ENCODE results near the gene NPHP1. TPM values are rescaled to one million over a fixed set of nuclear protein-coding genes. Genes with fewer than 3 reads are reported as not detected.
"Not testable (repeated sequence)": the region's sequence is repeated elsewhere in the genome, so short reads cannot be mapped to it uniquely, and the experiment has no call there.

Gene NPHP1
- total RNA-seq, 2 experiments from 2014 or later, result 1.6 to 1.9 TPM

DNA sequence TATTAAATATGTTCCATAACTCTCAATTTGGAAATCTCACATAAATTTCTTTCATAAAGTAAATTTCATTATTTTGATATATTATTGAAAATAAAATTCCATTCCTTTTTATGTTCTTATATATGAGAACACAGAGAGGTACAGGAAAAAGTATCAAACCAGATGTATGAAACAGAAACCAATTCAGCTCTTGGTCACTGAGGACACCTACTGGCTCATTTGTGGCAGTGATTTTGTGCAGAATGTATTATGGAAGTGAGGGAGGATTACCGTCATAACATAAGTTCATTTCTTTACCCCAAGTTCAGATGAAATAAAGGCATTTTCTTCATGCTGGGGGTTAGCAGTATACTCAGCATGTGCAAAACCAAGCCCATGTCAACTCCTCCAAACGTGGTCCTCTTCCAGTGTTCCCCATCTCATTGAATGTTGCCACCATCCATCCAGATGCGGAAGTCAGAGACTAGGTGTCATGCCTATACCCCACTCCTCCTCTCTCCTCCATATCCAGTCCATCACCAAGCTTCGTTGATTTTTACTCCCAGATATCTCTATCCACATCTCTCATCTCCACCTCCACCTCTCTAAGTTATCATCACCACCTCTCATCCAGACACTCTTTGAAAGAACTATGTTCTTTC is 47.5 kb downstream of the NPHP1 start:
- DNase-seq, result no peak
- H3K27ac Mint-ChIP-seq, result no peak overlapping the region
- H3K36me3 Mint-ChIP-seq, result peaks cover 10% of the 10 kb centered on the region
- H3K4me3 Mint-ChIP-seq, result no peak overlapping the region
- no peaks in the 10 kb centered on the region for H3K27me3 Mint-ChIP-seq
- peaks cover 4% of the 10 kb centered on the region for H3K4me1 Mint-ChIP-seq
- H3K9me3 Mint-ChIP-seq, result peaks cover 10% of the 10 kb centered on the region

DNA sequence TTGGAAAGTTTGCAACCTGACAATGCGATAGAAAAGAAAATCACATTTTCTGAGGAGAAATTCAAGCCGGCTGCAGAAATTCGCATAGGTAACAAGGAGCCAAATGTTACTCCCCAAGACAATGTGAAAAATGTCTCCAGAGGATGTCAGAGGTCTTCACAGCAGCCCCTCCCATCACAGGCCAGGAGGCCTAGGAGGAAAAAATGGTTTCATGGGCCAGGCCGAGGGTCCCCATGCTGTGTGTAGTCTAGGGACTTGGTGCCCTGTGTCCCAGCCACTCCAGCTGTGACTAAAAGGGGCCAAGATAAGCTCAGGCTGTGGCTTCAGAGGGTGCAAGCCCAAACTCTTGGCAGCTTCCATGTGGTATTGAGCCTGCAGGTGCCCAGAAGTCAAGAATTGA is 50.0 kb downstream of the NPHP1 start:
- not testable (repeated sequence) for H3K27me3 Mint-ChIP-seq, H3K36me3 Mint-ChIP-seq, DNase-seq, H3K4me3 Mint-ChIP-seq, H3K27ac Mint-ChIP-seq, H3K9me3 Mint-ChIP-seq, H3K4me1 Mint-ChIP-seq

DNA sequence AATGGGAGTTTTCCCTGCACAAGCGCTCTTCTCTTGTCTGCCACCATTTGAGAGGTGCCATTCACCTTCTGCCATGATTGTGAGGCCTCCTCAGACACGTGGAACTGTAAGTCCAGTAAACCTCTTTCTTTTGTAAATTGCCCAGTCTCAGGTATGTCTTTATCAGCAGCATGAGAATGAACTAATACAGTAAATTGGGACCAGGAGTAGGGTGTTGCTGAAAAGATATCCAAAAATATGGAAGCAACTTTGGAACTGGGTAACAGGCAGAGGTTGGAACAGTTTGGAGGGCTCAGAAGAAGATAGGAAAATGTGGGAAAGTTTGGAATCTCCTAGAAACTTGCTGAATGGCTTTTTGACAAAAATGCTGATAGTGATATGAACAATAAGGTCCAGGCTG is 50.6 kb downstream of the NPHP1 start:
- not testable (repeated sequence) for DNase-seq, H3K4me3 Mint-ChIP-seq, H3K27ac Mint-ChIP-seq, H3K36me3 Mint-ChIP-seq, H3K27me3 Mint-ChIP-seq, H3K9me3 Mint-ChIP-seq
- H3K4me1 Mint-ChIP-seq, result peaks cover 14% of the 10 kb centered on the region

DNA sequence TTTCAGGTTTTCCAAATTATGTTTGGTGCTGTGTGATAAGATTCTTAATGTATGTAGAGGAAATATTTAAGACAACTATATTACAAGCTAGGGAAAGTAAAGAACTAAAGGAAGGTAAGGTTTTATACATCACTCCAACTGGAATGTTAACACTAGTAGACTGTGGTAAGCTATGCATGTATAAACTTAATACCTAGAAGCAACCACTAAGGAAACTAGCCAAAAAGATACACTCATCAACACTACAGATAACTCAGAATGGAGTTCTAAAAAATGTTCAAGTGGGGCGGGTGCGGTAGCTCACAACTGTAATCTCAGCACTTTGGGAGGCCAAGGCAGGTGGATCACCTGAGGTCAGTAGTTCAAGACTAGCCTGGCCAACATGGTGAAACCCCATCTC is 51.4 kb downstream of the NPHP1 start:
- Mint-ChIP-seq H3K9me3 (peaks cover 12% of the 10 kb centered on the region), H3K4me3 (no peak overlapping the region), H3K4me1 (peaks cover 15% of the 10 kb centered on the region), H3K27me3 (no peaks in the 10 kb centered on the region), H3K36me3 (peaks cover 12% of the 10 kb centered on the region), H3K27ac (no peak overlapping the region)
- no peak for DNase-seq

DNA sequence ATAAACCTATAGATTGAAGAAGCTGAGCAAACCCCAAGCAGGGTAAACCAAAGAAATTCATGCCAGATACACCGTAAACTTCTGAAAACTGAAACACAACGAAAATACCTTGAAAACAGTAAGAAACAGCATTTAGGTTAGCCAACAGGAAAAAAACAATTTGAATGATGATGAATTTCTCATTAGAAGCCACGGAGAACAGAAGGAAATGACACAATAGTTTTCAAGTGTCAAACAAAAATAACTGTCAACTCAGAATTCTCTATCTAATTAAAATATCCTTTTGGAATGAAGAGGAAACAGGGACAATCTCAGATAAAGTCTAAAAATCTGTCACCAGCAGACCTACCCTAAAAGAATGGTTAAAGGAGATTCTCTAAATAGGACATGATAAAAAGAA is 51.9 kb downstream of the NPHP1 start:
- DNase-seq, result no peak
- Mint-ChIP-seq H3K4me3 (no peak overlapping the region), H3K9me3 (peaks cover 13% of the 10 kb centered on the region), H3K27me3 (no peaks in the 10 kb centered on the region), H3K4me1 (peaks cover 15% of the 10 kb centered on the region), H3K27ac (no peak overlapping the region), H3K36me3 (peaks cover 14% of the 10 kb centered on the region)

DNA sequence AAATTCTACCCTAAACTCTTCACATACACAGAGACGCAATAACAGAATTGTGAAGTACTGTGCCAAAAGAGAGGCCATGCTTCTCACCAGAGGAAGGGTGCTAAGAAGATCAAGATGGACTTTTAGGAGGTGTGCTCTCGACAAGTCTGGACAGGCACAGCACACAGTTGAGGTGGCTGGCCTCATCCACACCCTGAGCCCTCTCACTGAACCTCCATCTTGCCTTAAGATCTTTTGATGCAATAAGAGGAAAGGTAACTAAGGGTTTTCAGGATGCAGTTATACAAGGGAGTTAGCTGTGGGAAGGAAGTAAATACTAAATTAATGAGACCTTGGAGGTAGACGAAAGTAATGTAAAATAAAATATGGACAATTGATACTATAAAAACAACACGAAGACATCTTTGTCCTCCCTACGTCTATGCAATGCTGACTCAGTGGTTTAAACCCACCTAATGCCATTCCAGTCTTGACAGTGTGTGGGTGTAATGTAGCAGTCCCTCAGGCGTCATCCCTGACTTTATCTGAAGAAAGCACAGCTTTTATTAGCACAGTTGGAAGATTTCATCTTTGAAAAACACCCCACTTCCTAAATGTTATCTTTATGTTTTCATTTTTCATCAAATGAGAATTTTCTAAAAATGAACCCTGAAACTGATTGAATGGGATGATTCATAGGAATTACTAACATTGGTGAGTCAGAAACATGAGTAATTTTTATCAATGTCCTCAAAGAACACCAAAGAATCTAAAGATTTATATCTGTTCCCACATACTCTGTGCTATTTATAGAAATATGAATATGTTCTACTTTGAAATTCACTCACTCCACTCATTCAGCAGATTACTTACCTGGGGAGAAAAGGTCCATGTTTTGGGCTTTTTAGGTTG is 55.2 kb downstream of the NPHP1 start:
- no peak for DNase-seq
- Mint-ChIP-seq H3K27ac (peak overlapping the region; percentile 85), H3K4me3 (peak overlapping the region; percentile 12), H3K36me3 (peaks cover 12% of the 10 kb centered on the region), H3K4me1 (peaks cover 12% of the 10 kb centered on the region), H3K27me3 (no peaks in the 10 kb centered on the region), H3K9me3 (peaks cover 10% of the 10 kb centered on the region)

DNA sequence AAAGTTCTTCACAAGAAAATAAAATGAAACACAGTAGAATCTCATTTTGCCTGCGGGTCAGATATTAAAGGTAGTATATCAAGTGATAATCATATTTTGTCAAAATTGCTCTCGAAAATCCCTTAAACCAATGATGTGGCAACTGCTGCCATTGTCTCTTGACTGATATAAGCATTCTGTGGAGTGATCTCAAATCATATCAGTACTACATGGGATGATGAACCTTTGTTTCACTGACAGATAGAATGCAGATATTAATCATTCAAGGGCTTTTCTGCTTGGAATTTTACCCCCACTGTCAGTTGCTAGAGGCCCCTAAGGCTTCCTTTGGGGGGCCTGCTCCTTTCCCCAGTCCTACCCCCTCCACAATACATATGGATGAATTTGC is 57.9 kb downstream of the NPHP1 start:
- H3K4me3 Mint-ChIP-seq, result no peak overlapping the region
- no peak overlapping the region for H3K27ac Mint-ChIP-seq
- peaks cover 5% of the 10 kb centered on the region for H3K36me3 Mint-ChIP-seq
- no peaks in the 10 kb centered on the region for H3K27me3 Mint-ChIP-seq
- peaks cover 4% of the 10 kb centered on the region for H3K9me3 Mint-ChIP-seq
- H3K4me1 Mint-ChIP-seq, result peaks cover 12% of the 10 kb centered on the region
- DNase-seq, result no peak

DNA sequence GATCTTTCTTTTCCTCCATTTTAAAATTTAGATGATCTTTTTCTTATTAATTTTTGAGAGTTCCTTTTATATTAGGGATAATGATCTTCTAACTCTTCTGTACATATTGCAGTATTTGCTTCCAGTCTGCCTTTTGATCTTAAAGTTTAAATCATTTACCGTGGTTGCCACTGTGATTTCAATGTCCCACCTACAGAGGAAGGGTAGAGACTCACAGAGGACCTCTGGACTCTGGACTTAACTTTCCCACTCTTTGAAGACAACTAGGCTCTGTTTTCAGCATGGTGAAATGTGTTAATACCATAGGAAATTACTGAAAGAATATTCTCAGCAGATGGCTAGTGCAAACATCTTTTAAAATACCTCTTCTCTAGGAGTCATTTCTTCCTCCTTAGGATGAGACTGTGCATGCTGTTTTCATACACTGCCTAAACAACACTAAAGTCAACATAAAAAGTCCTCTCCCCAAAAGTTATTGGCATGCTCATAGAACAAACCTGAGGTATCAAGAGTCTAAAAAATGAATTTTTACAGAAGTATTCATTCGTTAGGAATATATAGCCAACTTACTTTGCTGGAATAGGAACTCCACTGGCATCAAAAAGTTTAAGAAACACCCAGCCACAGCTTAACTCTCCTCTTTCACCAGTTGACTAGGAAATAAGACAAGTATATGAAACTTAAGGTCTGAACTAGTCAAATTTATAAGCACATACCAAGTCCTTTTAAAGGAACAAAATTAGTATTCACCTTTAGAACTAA is 58.4 kb downstream of the NPHP1 start:
- peaks cover 4% of the 10 kb centered on the region for H3K9me3 Mint-ChIP-seq
- H3K4me3 Mint-ChIP-seq, result no peak overlapping the region
- peaks cover 5% of the 10 kb centered on the region for H3K36me3 Mint-ChIP-seq
- peaks cover 12% of the 10 kb centered on the region for H3K4me1 Mint-ChIP-seq
- H3K27ac Mint-ChIP-seq, result no peak overlapping the region
- DNase-seq, result no peak
- H3K27me3 Mint-ChIP-seq, result no peaks in the 10 kb centered on the region

DNA sequence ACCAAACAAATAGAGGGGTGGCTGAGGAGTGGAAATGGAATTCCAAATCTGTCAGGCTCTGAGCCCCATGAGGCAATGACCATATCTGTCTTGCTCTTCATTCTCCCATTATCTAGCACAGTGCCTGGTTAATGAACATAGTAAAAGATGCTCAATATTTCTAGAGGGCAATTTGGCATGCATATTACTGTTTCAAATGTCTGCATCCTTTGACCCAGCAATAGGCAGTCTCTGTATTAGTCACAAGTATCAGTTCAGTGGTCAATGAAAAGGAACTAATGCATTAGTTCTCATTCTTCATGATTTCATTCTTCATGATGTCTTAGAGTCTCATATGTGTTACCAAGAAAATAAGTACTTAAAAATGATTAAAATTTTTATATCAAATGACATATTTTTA is 60.8 kb downstream of the NPHP1 start:
- H3K9me3 Mint-ChIP-seq, result peaks cover 4% of the 10 kb centered on the region
- no peaks in the 10 kb centered on the region for H3K4me1 Mint-ChIP-seq
- H3K36me3 Mint-ChIP-seq, result peaks cover 5% of the 10 kb centered on the region
- no peaks in the 10 kb centered on the region for H3K27me3 Mint-ChIP-seq
- no peak overlapping the region for H3K27ac Mint-ChIP-seq
- H3K4me3 Mint-ChIP-seq, result no peak overlapping the region
- DNase-seq, result no peak

DNA sequence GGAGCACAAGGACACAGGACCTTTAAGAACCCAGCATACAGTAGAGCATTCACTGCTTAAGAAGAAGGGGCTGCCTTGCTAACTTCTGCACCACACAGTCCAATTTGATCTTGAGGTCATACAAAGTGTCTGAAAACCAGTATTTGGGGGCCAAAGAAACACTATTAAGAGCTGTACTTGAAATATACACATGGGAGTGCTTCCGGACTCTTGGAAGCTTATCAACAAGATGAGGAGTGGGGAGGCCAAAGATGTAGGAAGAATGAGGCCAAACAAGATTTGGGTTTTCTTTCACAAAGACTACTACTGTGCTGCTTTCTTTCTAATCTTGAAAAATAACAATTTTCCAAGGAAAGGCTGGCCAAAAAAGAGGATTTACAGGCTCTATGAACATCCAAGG is 64.4 kb downstream of the NPHP1 start:
- peaks cover 2% of the 10 kb centered on the region for H3K9me3 Mint-ChIP-seq
- no peaks in the 10 kb centered on the region for H3K4me1 Mint-ChIP-seq
- no peak overlapping the region for H3K4me3 Mint-ChIP-seq
- no peak for DNase-seq
- H3K36me3 Mint-ChIP-seq, result no peaks in the 10 kb centered on the region
- H3K27ac Mint-ChIP-seq, result no peak overlapping the region
- H3K27me3 Mint-ChIP-seq, result no peaks in the 10 kb centered on the region

DNA sequence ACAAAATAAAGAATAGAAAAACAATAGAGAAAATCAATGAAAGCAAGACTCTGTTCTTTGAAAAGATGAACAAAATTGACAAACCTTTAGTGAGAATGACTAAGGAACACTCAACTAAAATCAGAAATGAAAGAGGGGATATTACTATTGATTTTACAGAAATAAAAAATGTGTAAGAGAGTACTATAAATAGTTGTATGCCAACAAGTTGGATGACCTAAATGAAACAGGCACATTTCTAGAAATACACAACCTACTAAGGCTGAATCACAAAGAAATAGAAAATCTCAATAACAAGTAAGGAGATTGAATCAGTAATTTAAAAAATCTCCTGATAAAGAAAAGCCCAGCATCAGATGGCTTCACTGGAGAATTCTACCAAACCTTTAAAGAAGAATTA is 70.8 kb downstream of the NPHP1 start:
- Mint-ChIP-seq H3K27me3 (no peaks in the 10 kb centered on the region), H3K4me3 (no peak overlapping the region), H3K36me3 (peaks cover 8% of the 10 kb centered on the region), H3K9me3 (peaks cover 13% of the 10 kb centered on the region), H3K27ac (no peak overlapping the region), H3K4me1 (peaks cover 3% of the 10 kb centered on the region)
- DNase-seq, result no peak

DNA sequence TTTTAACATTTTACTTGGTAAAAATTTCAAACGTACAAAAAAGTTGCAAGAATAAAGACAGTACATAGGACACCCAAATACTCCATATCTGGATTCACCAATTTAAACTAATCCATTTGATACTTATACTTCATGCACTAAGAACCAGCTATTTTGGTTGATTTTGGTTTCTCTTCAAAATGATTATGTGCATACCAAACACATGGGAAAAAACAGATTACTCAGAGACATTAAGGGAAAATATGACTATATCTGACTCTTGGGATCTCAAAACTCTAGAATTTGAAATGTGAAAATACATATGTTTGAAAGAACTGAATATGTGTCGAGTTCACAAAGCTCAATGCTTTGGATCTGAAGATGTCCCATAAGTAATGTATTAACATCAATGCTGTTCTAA is 73.6 kb downstream of the NPHP1 start:
- peaks cover 8% of the 10 kb centered on the region for H3K36me3 Mint-ChIP-seq
- peaks cover 11% of the 10 kb centered on the region for H3K9me3 Mint-ChIP-seq
- no peak overlapping the region for H3K4me3 Mint-ChIP-seq
- no peaks in the 10 kb centered on the region for H3K27me3 Mint-ChIP-seq
- no peak overlapping the region for H3K27ac Mint-ChIP-seq
- H3K4me1 Mint-ChIP-seq, result peaks cover 3% of the 10 kb centered on the region
- DNase-seq, result no peak

DNA sequence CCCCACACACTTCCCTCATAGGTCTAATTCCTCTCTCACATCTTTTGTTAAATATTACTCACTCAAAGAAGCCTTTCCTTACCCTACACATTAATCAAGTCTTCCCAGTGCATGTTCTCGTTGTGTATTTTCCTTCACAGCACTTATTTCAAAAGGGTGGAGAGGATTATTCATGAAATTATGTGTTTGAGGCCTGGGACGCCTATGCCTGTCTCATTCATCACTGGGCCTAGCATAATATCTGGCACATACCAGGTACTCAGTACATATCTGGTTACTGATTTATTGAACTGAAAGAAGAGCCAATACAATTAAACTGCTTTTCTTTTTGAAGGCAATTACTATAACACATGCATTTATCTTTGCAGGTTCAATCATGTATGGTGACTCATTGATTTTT is 74.1 kb downstream of the NPHP1 start:
- no peaks in the 10 kb centered on the region for H3K27me3 Mint-ChIP-seq

DNA sequence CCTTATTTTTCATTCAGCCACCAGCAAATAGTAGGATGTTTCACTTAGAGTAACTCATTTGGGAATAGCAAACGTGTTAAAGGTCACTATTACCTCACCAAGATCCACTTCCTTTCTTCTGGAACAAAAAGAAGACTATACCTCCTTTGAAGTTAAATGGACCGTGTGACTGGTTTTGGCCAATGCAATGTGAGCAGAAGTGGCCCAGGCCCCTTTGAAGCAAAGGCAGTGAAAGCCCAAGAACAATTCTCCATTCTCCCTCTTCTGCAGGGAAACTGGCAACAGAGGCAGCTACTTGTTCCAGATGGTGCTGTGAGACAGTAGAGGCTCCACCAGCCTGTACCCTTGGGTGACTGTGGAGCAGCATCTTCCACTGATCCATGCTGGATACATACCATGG is 77.9 kb downstream of the NPHP1 start:
- Mint-ChIP-seq H3K9me3 (no peaks in the 10 kb centered on the region), H3K4me1 (peaks cover 3% of the 10 kb centered on the region), H3K27me3 (no peaks in the 10 kb centered on the region), H3K4me3 (no peak overlapping the region), H3K36me3 (no peaks in the 10 kb centered on the region), H3K27ac (no peak overlapping the region)
- DNase-seq, result no peak

More for the DNA sequence above, 74.1 kb downstream of the NPHP1 start:
- no peak overlapping the region for H3K4me3 Mint-ChIP-seq
- H3K9me3 Mint-ChIP-seq, result peaks cover 11% of the 10 kb centered on the region
- H3K4me1 Mint-ChIP-seq, result peaks cover 3% of the 10 kb centered on the region
- no peak for DNase-seq
- H3K27ac Mint-ChIP-seq, result no peak overlapping the region
- H3K36me3 Mint-ChIP-seq, result peaks cover 8% of the 10 kb centered on the region

DNA sequence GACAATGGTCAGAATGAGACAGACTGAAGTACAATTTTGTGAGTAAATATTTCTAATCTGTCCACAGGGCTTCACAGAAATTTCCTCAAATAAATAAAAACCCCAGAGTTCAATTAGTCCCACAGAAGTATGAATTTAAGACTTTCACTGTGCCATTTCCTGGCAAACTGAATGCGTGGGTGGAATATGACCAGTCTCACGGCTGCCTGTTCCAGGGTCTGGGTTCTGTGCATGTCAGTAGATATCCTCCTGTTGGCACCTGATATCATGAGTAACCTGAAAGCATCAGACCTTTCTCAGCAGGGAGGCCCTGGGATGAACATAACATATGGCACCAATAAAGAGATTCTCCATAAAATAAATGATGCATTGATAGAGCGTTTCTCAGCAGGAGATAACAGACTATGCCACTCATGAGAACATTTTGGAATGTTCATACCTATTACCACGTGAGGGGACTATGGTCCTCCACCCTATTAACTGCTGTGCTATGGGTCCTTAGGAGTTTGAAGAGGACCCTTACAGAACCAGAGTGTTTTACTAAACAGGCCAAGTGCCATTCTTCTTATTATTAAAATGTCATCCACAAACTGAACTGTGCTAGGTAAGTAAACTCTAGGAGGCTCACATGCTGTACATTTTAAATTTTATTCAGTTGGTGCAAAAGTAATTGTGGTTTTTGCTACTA is 78.6 kb downstream of the NPHP1 start:
- Mint-ChIP-seq H3K27me3 (no peaks in the 10 kb centered on the region), H3K27ac (no peak overlapping the region), H3K9me3 (no peaks in the 10 kb centered on the region), H3K36me3 (no peaks in the 10 kb centered on the region), H3K4me3 (no peak overlapping the region), H3K4me1 (peaks cover 1% of the 10 kb centered on the region)
- DNase-seq, result no peak

Data from activated naive CD8-positive, alpha-beta T cell treated with anti-CD3 and anti-CD28 coated beads for 36 hours (primary cell).